Measurements from ENCODE around the gene MAK.

GRCh38 chr6:10769419-10769818 is 68.9 kb downstream of the MAK start:
- no peak for TF ChIP-seq CTCF (IDR thresholded peaks at IDR 0.05)
- TF ChIP-seq POLR2A (IDR thresholded peaks at IDR 0.05): no peak
